Osteocyte (in vitro differentiated cells): ENCODE data around the gene DGLUCY. TPM values are rescaled to one million over a fixed set of nuclear protein-coding genes. Genes with fewer than 3 reads are reported as not detected.

Experiments
- DNase-seq: peaks from one replicate; pipeline ENCODE4 v3.0.0; 2021; ENCODE audit warnings: mixed read lengths; ENCODE audit not compliant: unreplicated experiment; ENCODE audit errors: extremely low spot score
- H3K27ac Mint-ChIP-seq: one replicate; pipeline ENCODE4 v1.8.0; 2021; ENCODE audit warnings: mild to moderate bottlenecking, mixed read lengths; ENCODE audit not compliant: unreplicated experiment
- H3K27me3 Mint-ChIP-seq: one replicate; pipeline ENCODE4 v1.8.0; 2021; ENCODE audit warnings: mixed read lengths; ENCODE audit not compliant: unreplicated experiment
- H3K36me3 Mint-ChIP-seq: one replicate; pipeline ENCODE4 v1.8.0; 2021; ENCODE audit warnings: mixed read lengths; ENCODE audit not compliant: unreplicated experiment
- H3K4me1 Mint-ChIP-seq: one replicate; pipeline ENCODE4 v1.8.0; 2021; ENCODE audit warnings: mixed read lengths; ENCODE audit not compliant: unreplicated experiment
- H3K4me3 Mint-ChIP-seq: one replicate; pipeline ENCODE4 v1.8.0; 2021; ENCODE audit warnings: mild to moderate bottlenecking, moderate library complexity, mixed read lengths; ENCODE audit not compliant: unreplicated experiment
- H3K9me3 Mint-ChIP-seq: one replicate; pipeline ENCODE4 v1.8.0; 2021; ENCODE audit warnings: mixed read lengths; ENCODE audit not compliant: unreplicated experiment
- CTCF ChIP-seq: fragments of 200-600 bp; sonication (generic); IDR thresholded peaks from 2 replicates; pipeline ENCODE4 v1.5.0; 2021; ENCODE audit warnings: antibody characterized with exemption, mild to moderate bottlenecking, moderate library complexity
- total RNA-seq: library from RNA; stranded (reverse); gene quantifications from 2 replicates; pipeline ENCODE4 v1.2.1, GENCODE V29; 2021

Gene DGLUCY
- total RNA-seq, 1 donor from 2014 or later, result 20.4 TPM

GRCh38 chr14:91270619-91271018 is 156.7 kb downstream of the DGLUCY start:
- no peaks in the 10 kb centered on the region for H3K9me3 Mint-ChIP-seq
- peaks cover 3% of the 10 kb centered on the region for H3K27me3 Mint-ChIP-seq
- no peak overlapping the region for H3K27ac Mint-ChIP-seq
- TF ChIP-seq CTCF, result no peak
- no peak for DNase-seq
- H3K36me3 Mint-ChIP-seq, result no peaks in the 10 kb centered on the region
- H3K4me1 Mint-ChIP-seq, result peaks cover 3% of the 10 kb centered on the region
- no peak overlapping the region for H3K4me3 Mint-ChIP-seq

GRCh38 chr14:91271639-91272038 is 157.8 kb downstream of the DGLUCY start:
- no peak for DNase-seq
- H3K9me3 Mint-ChIP-seq, result no peaks in the 10 kb centered on the region
- H3K4me1 Mint-ChIP-seq, result peaks cover 3% of the 10 kb centered on the region
- H3K4me3 Mint-ChIP-seq, result no peak overlapping the region
- no peaks in the 10 kb centered on the region for H3K36me3 Mint-ChIP-seq
- no peaks in the 10 kb centered on the region for H3K27me3 Mint-ChIP-seq
- H3K27ac Mint-ChIP-seq, result no peak overlapping the region
- no peak for TF ChIP-seq CTCF

- H3K9me3 Mint-ChIP-seq, result no peaks in the 10 kb centered on the region
- TF ChIP-seq CTCF, result no peak
- no peaks in the 10 kb centered on the region for H3K36me3 Mint-ChIP-seq
- no peak overlapping the region for H3K4me3 Mint-ChIP-seq
- no peak overlapping the region for H3K27ac Mint-ChIP-seq
- no peaks in the 10 kb centered on the region for H3K27me3 Mint-ChIP-seq
- DNase-seq, result no peak
- peaks cover 3% of the 10 kb centered on the region for H3K4me1 Mint-ChIP-seq
Observed at GRCh38 chr14:91272341-91273272, 158.7 kb downstream of the DGLUCY start.

- no peak for TF ChIP-seq CTCF
- Mint-ChIP-seq H3K9me3 (no peaks in the 10 kb centered on the region), H3K4me1 (peaks cover 3% of the 10 kb centered on the region), H3K4me3 (no peak overlapping the region), H3K27ac (no peak overlapping the region), H3K27me3 (no peaks in the 10 kb centered on the region), H3K36me3 (no peaks in the 10 kb centered on the region)
- DNase-seq, result no peak
Observed at GRCh38 chr14:91273273-91273884, 159.5 kb downstream of the DGLUCY start.

- Mint-ChIP-seq H3K27me3 (no peaks in the 10 kb centered on the region), H3K36me3 (no peaks in the 10 kb centered on the region), H3K4me1 (peaks cover 3% of the 10 kb centered on the region), H3K9me3 (no peaks in the 10 kb centered on the region), H3K4me3 (no peak overlapping the region), H3K27ac (no peak overlapping the region)
- no peak for DNase-seq
- TF ChIP-seq CTCF, result no peak
Observed at GRCh38 chr14:91273885-91274273, 160.0 kb downstream of the DGLUCY start.
